Mammary epithelial cell (primary cell): ENCODE data around the gene DOCK1.

ENCODE experiments used
- CTCF ChIP-seq, 2 donors: IDR thresholded peaks in 1 of 2; conservative IDR thresholded peaks in 1 of 2; 2 replicates each; pipeline ENCODE4 v1.5.1; 2011 to 2012; ENCODE audit warnings: inconsistent platforms in 2 of 2, low read length in 2 of 2, mild to moderate bottlenecking in 2 of 2, control low read depth in 1 of 2, low read depth in 1 of 2; ENCODE audit not compliant: insufficient read depth in 1 of 2; ENCODE audit errors: extremely low read depth in 1 of 2
- EZH2 ChIP-seq: IDR thresholded peaks from 2 replicates; pipeline ENCODE4 v1.6.1; 2012; ENCODE audit warnings: low read length, inconsistent platforms, borderline replicate concordance

- TF ChIP-seq CTCF (conservative IDR thresholded peaks at IDR 0.05 in 1 of 2, IDR thresholded peaks at IDR 0.05 in 1 of 2; ENCODE audit: extremely low read depth in 1 of 2, insufficient read depth in 1 of 2, low read depth in 1 of 2, low read length in 2 of 2) (no peak), EZH2 (no peak)
Measured at GRCh38 chr10:127088908-127089307, 183.7 kb downstream of the DOCK1 start.
